T-helper 17 cell (primary cell): Measurements from ENCODE around the gene CALM1. TPM values are rescaled to one million over a fixed set of nuclear protein-coding genes. Genes with fewer than 3 reads are reported as not detected.
A peak's percentile ranks its signal among the peaks of the same experiment; 100 is the strongest.

Experiments
- ATAC-seq: fragments of 150-1000 bp; cut with Tn5 transposase; 2 replicates; pipeline ENCODE4 v1.10.0; 2021; ENCODE audit warnings: mild to moderate bottlenecking, moderate library complexity
- DNase-seq, 3 donors: peaks; one replicate each; pipeline versions ENCODE4 v3.0.0 to v3.0.0-alpha.2; 2020 to 2021
- H3K9me3 ChIP-seq: one replicate; pipeline ENCODE4 v1.7.0; 2013; ENCODE audit warnings: low read length, mild to moderate bottlenecking; ENCODE audit not compliant: control insufficient read depth, poor library complexity, severe bottlenecking
- H3K27ac Mint-ChIP-seq: one replicate; pipeline ENCODE4 v1.8.0; 2022; ENCODE audit warnings: mild to moderate bottlenecking, moderate library complexity, mixed read lengths
- H3K27me3 Mint-ChIP-seq: one replicate; pipeline ENCODE4 v1.8.0; 2022; ENCODE audit warnings: mixed read lengths
- H3K36me3 Mint-ChIP-seq: one replicate; pipeline ENCODE4 v1.8.0; 2022; ENCODE audit warnings: low read depth, mixed read lengths
- H3K4me1 Mint-ChIP-seq: one replicate; pipeline ENCODE4 v1.8.0; 2022; ENCODE audit warnings: mild to moderate bottlenecking, mixed read lengths
- H3K4me3 Mint-ChIP-seq: one replicate; pipeline ENCODE4 v1.8.0; 2022; ENCODE audit warnings: mild to moderate bottlenecking, moderate library complexity, mixed read lengths
- total RNA-seq, 4 donors: library from RNA in 2 of 4; stranded (reverse) in 2 of 4; gene quantifications; one replicate each; pipeline ENCODE4 v1.2.3 and lab custom pipeline; 2022 to 2026

The CALM1 gene
- total RNA-seq, 2 donors from 2014 or later = 872 to 886 TPM

DNA sequence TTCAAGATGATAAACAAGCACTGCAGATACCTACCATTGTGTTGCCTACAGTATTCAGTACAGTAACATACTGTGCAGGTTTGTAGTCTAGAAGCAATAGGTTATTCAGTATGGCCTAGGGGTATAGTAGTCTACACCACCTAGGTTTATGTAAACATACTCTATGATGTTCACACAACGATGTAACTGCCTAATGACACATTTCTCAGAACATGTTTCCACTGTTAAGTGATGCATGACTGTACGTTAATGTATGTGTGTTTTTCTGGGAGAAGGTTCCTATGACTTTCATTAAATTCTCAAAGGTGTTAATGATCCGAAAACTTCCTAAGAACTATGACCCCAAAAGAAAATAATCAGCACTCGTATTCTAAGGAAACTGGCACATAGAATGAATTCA is 20.9 kb upstream of the CALM1 start:
- Mint-ChIP-seq H3K4me1 (peaks cover 3% of the 10 kb centered on the region), H3K36me3 (no peaks in the 10 kb centered on the region), H3K4me3 (no peak overlapping the region), H3K27ac (peak overlapping the region; percentile 21), H3K27me3 (no peaks in the 10 kb centered on the region)
- H3K9me3 ChIP-seq = no peaks in the 10 kb centered on the region
- DNase-seq (no peak), ATAC-seq (no peak)

DNA sequence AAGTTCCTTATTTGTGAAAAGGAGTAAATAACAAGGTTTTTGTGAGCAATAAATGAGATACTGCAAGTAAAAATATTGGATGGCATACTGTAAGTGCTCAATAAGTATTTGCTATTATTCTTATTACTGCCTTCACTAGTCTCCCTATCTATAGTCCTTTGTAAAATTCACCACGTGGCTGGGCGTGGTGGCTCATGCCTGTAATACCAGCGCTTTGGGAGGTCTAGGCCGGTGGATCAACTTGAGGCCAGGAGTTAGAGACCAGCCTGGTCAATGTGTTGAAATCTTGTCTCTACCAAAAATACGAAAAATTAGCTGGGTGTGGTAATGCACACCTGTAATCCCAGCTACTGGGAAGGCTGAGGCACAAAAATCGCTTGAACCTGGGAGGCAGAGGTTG is 18.6 kb upstream of the CALM1 start:
- Mint-ChIP-seq H3K27ac (no peak overlapping the region), H3K36me3 (no peaks in the 10 kb centered on the region), H3K27me3 (no peaks in the 10 kb centered on the region), H3K4me3 (no peak overlapping the region), H3K4me1 (peaks cover 7% of the 10 kb centered on the region)
- no peak for ATAC-seq
- DNase-seq = no peak
- no peaks in the 10 kb centered on the region for H3K9me3 ChIP-seq

DNA sequence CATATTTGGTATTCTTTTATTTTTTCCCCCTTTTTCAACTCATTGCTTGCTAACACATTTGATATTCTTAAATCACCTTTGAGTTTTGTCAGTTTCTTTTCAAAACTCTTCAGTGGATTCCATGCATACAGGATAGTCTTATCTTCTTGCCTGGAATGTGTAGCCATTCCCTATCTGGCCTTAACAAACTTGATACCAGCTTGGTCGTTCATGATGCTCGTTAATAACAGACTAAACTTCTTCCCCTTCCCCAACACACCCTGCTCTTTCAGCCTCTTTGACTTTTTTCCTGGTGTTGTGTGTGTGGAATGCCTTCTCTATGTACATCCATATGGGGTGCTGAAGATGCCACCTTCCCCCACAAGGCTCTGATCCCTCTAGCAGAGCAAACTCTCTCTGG is 17.7 kb upstream of the CALM1 start:
- ATAC-seq = no peak
- no peaks in the 10 kb centered on the region for H3K27me3 Mint-ChIP-seq
- H3K9me3 ChIP-seq = no peaks in the 10 kb centered on the region
- H3K27ac Mint-ChIP-seq = no peak overlapping the region
- H3K4me3 Mint-ChIP-seq = no peak overlapping the region
- no peak for DNase-seq
- H3K4me1 Mint-ChIP-seq = peaks cover 7% of the 10 kb centered on the region
- no peaks in the 10 kb centered on the region for H3K36me3 Mint-ChIP-seq

DNA sequence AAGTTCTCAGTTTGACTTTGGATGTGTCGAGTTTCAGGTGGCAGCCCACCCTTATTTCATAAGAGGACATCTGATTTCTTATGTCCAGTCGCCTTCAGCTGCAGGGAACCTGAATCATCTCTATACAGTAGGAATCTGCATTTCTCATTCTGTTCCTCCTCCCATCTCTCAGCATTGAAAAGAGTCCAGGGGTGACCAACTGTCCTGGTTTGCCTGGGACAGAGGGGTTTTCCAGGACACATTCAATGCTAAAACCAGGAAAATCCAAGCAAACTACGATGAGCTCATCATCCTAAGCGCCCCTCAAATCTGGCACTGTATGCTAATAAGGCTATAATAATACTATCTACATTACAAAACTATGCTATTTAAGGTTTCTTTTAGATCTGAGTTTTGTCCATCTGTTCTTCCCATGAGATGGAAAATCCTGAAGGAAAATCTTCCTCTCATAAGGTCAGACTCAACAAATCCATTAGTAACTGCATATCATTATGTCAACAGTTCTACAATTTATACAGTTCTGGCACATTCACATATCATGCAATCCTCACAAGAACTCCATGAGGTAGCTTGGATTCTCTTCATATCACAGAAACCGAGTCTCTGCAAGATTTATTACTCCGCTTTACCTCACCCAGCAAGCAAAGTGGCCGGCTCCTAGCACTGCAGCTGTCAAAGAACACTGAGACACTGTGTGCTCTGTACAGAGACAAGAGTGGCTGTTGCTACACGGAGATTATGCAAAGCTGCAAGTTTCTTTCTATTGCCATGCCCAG is 15.6 kb upstream of the CALM1 start:
- no peaks in the 10 kb centered on the region for H3K27me3 Mint-ChIP-seq
- no peak overlapping the region for H3K27ac Mint-ChIP-seq
- DNase-seq = no peak
- no peaks in the 10 kb centered on the region for H3K9me3 ChIP-seq
- peak overlapping the region; percentile 33 for H3K4me3 Mint-ChIP-seq
- H3K4me1 Mint-ChIP-seq = peaks cover 11% of the 10 kb centered on the region
- ATAC-seq = no peak
- no peaks in the 10 kb centered on the region for H3K36me3 Mint-ChIP-seq

DNA sequence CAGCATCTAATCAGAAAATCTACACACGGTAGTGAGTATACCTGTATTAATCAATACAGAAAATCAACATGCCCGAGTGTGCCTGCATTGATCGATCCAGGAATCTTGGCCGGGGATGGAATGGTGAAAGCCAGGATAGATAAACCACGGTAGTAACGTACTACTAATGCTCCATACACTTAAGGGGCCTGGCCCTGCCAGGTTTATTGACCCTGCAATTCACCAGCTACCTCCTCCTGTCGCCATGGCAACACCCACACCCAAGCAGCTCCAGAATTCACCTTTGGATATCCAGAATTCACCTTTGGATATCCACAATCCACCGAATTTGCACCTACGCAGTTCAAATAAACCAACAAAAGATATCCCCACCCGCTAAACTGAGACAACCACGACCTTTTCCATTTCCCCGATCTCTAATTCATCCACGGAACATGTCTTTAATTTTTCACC is 14.8 kb upstream of the CALM1 start:
- ATAC-seq (no peak), DNase-seq (no peak)
- no peak overlapping the region for H3K27ac Mint-ChIP-seq
- H3K4me1 Mint-ChIP-seq = peaks cover 11% of the 10 kb centered on the region
- H3K36me3 Mint-ChIP-seq = no peaks in the 10 kb centered on the region
- H3K27me3 Mint-ChIP-seq = no peaks in the 10 kb centered on the region
- no peak overlapping the region for H3K4me3 Mint-ChIP-seq
- H3K9me3 ChIP-seq = no peaks in the 10 kb centered on the region

DNA sequence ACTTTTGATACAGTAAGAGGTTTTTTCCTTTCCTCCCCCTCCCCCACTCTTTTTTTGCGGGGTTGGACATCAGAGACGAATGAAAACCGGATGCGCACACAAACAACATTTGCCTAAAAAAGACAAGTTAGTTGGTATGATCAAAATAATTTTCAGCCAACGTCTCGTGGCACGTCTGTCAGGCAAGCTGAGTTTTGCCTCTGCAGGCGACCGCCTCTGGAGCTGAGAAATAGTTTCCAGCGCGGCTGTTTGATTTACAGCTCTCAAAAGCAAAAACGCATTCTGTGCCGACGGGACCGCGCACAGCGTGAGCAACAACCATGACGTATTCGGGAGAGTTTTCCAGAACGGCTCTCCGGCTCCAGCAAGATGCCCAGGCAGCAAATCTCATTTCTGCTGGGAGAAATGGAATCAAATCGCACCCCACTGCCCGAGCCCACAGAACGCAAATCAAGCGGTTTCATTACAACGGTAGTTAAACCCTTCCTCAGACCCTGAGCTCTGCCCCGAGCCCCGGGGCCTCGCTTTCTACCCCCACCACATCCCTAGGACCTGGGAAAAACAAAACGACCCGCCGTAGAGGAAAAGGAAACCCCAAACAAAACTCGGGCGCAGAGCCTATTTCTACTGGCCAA is 14.2 kb upstream of the CALM1 start:
- no peaks in the 10 kb centered on the region for H3K36me3 Mint-ChIP-seq
- H3K4me3 Mint-ChIP-seq = no peak overlapping the region
- ATAC-seq (peak; percentile 22), DNase-seq (peak in 2 of 3 donors; percentile 47 to 51)
- H3K9me3 ChIP-seq = no peaks in the 10 kb centered on the region
- no peaks in the 10 kb centered on the region for H3K27me3 Mint-ChIP-seq
- H3K27ac Mint-ChIP-seq = no peak overlapping the region
- peaks cover 11% of the 10 kb centered on the region for H3K4me1 Mint-ChIP-seq

DNA sequence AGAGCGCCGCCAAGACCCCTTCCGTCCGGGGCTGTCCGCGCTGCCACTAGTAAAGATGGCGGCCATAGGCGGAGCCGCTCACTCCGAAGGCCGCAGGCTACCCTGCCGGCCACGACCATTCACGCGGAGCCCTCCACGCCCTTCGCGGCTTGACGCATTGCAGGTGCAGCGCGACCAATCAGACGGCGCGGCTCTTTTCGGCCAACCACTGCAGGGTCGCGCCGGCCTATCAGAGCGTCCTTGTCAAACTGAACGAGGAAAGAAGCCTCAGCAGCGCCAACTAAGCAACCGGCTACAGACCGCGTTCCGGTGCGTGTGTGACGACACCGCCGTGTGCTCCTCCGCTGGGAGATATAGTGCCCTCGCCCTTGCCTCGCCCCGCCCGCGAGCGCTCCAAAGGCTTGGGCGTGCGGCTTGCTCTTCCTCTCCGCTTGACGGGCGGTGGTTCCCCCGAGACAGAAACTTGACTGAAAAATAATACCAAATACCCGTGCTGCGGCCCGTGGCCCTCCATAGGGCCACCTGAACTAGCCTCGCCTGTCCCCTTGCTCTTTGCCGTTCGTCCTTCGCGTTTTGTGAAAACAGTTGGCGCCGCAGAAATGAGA is 13.6 kb upstream of the CALM1 start:
- H3K4me3 Mint-ChIP-seq = no peak overlapping the region
- no peak overlapping the region for H3K27ac Mint-ChIP-seq
- H3K36me3 Mint-ChIP-seq = no peaks in the 10 kb centered on the region
- ATAC-seq = peak; percentile 83
- H3K27me3 Mint-ChIP-seq = no peaks in the 10 kb centered on the region
- peaks cover 11% of the 10 kb centered on the region for H3K4me1 Mint-ChIP-seq
- no peaks in the 10 kb centered on the region for H3K9me3 ChIP-seq
- DNase-seq = peak; percentile 94 to 95 (median 94)

DNA sequence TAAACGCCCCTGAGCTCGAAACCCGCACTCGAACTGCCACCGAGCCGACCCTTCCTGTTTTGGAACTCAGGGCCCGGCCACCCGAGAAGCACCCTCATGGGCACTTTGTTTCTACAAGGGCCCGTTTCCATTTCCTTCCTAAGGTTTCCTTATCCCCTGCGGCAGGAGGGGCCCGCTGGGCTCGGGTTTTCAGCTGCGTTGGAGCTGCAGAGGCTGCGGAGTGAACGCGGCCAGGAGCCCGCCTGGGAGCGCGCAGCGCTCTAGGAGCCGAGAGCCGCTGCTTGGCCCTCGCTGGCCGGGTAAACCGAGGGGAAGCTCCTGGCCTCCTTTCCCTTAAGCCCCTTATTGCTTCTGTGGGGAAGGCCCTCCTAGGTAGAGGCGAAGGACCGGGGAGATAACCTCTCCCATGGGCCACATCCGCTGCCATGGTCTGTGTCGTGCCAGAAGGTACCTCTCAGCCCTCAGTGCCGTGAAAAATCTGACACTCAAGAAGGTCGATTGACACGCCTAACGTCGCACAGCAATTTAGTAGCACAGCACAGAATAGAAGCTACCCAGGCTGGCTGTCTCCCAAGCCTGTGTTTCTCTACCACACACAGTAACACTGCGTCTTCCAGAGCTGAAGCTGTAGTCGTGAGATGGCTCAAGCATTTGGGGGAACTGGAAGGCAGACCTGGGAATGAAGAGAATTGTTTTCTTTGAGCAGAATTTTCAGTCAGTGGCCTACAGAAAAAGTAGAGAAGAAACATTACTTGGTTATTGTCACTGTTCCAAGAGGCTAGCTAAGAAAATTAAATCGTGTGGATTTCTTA is 12.9 kb upstream of the CALM1 start:
- H3K27ac Mint-ChIP-seq = no peak overlapping the region
- no peaks in the 10 kb centered on the region for H3K36me3 Mint-ChIP-seq
- H3K4me3 Mint-ChIP-seq = no peak overlapping the region
- H3K27me3 Mint-ChIP-seq = no peaks in the 10 kb centered on the region
- peak; percentile 45 for ATAC-seq
- peaks cover 13% of the 10 kb centered on the region for H3K4me1 Mint-ChIP-seq
- no peaks in the 10 kb centered on the region for H3K9me3 ChIP-seq
- DNase-seq = peak; percentile 25 to 41 (median 32)

DNA sequence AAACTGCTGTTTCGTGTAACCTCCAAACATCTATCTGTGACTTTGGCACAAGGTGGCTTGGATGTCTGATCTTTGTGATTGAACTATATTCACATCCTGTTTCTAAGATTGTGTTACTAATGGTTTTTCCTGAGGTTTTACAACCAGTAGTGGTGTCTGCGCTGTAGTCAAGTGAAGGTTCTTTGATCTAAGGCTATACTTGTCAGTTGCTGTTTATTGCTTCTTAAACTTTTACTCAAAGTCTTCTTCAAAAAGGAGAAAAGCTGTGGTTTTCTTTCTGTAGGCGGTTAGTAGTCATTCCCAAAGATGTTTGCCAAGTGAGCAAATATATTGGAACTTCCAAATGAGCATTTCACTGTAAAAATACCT is 12.3 kb upstream of the CALM1 start:
- no peaks in the 10 kb centered on the region for H3K9me3 ChIP-seq
- Mint-ChIP-seq H3K4me1 (peaks cover 13% of the 10 kb centered on the region), H3K27me3 (no peaks in the 10 kb centered on the region), H3K36me3 (no peaks in the 10 kb centered on the region), H3K4me3 (no peak overlapping the region), H3K27ac (no peak overlapping the region)
- ATAC-seq = peak; percentile 47
- no peak for DNase-seq

DNA sequence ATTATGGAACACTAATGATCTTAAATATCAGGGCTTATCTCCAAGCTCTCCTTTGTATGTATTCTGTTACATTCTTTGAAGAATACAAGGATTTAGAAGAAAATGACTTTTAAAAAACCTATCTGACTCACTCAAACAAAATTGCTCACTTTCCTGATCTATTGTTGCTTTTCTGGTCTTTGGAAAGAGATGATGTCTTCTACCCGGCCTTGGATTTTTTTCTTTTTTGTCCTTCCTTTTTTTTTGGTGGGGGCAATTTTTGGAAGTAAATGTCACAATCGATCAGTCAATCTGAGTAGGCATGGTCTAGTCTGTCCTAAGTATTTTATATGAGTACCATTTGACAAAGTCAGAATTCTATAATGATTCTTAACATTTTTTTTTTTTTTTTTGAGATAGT is 10.5 kb upstream of the CALM1 start:
- Mint-ChIP-seq H3K27ac (no peak overlapping the region), H3K4me1 (peaks cover 8% of the 10 kb centered on the region), H3K27me3 (no peaks in the 10 kb centered on the region), H3K36me3 (no peaks in the 10 kb centered on the region), H3K4me3 (no peak overlapping the region)
- ATAC-seq = no peak
- H3K9me3 ChIP-seq = no peaks in the 10 kb centered on the region
- DNase-seq = no peak

DNA sequence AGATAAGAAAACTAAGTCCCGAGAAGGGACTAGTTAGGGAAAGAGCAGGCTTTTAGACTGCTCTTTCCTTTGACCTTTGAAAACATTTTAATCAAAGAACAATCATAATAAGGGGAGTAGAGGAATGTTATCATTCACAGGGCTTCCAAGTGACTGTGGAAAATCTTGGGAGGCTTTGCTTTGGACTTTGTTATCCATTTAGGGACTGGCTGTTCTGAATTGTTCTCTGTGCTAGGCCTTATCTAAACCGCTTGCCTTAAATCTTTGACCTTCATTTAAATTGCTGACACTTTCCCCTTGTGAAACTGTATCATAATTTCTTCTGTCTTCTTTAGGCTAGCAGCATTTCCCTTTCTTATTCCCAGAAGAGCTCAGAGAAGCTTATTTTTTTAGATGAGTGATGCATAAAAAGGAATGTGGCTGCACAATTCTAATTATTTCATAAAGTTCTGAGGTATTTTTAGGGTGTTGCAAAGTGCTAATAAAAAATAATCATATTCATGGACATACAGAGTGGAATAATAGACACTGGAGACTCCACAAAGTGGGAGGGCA is 9.5 kb upstream of the CALM1 start:
- no peaks in the 10 kb centered on the region for H3K9me3 ChIP-seq
- Mint-ChIP-seq H3K27ac (no peak overlapping the region), H3K27me3 (no peaks in the 10 kb centered on the region), H3K36me3 (no peaks in the 10 kb centered on the region), H3K4me3 (no peak overlapping the region), H3K4me1 (peaks cover 5% of the 10 kb centered on the region)
- DNase-seq (no peak), ATAC-seq (no peak)

DNA sequence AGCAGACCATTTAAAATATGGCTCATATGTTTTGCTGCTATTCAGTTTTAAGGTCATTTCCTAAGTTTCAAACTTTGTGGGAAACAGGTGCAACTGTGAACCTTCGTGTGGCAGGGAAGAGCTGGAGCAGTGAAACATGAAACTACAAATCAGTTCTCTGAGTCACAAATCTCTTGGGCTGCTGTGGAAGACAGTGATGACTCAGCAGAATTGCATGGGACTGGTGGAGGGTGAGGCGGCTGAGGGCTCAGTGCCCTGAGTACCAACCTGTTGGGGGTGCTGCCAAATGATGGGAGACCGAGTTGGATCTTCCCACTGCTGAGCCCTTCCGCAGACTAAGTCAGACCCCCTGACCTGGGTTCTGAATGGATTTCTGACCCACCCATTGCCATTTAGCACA is 8.4 kb upstream of the CALM1 start:
- no peaks in the 10 kb centered on the region for H3K9me3 ChIP-seq
- H3K27me3 Mint-ChIP-seq = no peaks in the 10 kb centered on the region
- ATAC-seq (no peak), DNase-seq (no peak)
- H3K4me1 Mint-ChIP-seq = peaks cover 5% of the 10 kb centered on the region
- no peak overlapping the region for H3K27ac Mint-ChIP-seq
- no peak overlapping the region for H3K4me3 Mint-ChIP-seq
- no peaks in the 10 kb centered on the region for H3K36me3 Mint-ChIP-seq

DNA sequence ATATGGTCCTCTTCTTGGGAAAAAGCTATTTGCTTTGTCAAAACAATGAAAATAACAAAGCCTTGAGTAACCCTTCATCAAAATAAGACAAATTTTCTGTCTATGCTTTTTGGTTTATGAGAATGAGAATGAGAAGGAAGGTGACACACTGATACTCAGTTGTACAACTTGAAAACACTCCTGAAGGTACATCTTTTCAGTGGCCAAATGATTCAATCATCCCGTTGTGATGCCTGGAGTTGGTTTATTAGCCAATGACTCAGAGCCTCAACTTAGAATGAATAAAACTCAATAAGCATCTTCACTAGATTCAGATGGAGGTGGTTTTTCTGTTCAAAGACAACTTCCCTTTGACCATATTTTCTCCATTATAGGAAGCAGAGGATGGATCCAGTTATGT is 7.8 kb upstream of the CALM1 start:
- no peak for ATAC-seq
- DNase-seq = no peak
- Mint-ChIP-seq H3K4me1 (peaks cover 5% of the 10 kb centered on the region), H3K27ac (no peak overlapping the region), H3K36me3 (no peaks in the 10 kb centered on the region), H3K4me3 (no peak overlapping the region), H3K27me3 (no peaks in the 10 kb centered on the region)
- H3K9me3 ChIP-seq = no peaks in the 10 kb centered on the region
